ENCODE data around the gene LIN7B.

The LIN7B gene, protein sequence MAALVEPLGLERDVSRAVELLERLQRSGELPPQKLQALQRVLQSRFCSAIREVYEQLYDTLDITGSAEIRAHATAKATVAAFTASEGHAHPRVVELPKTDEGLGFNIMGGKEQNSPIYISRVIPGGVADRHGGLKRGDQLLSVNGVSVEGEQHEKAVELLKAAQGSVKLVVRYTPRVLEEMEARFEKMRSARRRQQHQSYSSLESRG

DNA sequence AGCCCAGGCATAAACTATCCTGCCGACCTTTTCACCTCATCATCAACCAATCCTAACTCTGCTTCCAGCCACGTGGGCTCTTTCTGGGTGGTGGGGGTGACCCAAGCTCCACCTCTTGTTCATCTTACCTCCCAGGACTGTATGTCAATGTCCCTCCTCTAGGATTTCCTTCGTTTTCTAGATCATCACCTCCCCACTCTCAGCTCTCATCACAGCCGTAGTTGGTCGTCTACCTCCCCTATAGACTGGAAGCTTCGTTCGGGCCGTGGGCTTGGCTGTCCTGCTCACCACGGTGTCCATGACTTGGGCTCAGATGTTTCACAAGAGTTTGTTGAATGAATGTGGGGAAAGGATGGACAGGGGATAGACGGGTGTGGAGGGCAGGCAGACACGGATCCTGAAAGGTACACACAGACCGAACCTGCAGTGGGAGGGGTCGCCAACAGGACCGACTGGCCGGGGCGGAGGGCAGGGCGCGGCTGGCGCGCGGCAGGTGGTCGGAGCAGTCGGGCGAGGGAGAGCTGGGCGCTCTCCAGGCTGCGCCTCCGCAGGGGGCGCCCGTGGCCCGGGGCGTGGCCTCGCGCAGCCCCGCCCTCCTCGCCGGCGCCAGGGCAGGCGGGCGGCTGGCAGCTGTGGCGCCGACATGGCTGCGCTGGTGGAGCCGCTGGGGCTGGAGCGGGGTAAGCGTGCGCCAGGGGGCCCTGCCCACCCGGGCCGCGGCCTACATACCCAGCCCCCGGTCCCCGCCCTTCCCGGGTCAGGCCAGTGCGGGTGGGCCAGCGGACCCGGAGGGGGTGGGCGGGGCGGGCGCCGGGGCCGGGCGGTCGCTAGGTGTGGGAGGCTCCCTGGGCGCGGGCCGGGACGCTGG is at the start of gene LIN7B:
Gene LIN7B, plus strand, starts transcription at position 609 of the 868 bp plus-strand sequence. Its CDS starts 35 bp downstream, at position 644.
- peak; percentile 83 for DNase-seq

DNA sequence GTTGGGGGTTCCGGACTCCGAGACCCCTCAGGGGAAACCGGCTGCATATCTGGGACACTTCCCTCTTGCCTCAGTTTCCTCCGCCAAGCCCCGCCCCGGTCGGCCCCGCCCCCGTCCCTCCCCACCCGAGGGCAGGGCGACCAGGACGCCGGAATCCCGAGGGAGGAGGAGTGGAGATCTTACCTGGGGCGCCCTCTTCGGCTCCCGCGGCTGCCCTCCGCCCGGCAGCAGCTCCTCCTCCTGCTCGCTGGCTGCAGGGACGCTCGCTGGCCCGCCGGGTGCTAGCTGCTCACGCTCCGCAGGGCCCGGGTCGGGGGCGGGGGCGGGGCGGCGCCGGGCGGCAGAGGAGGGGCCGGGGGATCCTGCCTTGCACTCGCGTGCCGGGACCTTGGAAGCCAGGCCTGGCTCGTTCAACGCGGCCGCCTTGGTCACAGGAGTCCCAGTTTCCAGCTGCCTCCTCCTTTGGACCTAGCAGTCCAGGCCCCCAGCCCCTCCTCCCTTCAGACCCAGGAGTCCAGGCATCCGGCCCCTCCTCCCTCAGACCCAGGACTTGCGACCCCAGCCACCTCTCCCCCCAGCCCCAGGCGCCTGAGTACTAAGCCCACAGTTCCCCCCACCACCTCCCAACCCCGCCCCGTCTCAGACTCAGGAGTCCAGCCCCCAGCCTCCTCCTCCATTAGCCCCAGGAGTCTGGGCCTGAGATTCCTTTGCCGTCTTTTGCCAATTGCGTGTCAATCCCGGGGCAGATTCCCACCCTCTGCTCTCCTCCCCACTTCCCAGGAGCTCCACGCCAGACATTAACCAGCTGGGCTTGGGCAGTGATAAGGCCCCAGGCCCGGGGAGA is 49.2 kb upstream of the LIN7B start, which contains the start of gene NTF4:
Gene NTF4, minus strand, starts transcription at position 51 of the 844 bp plus-strand sequence. CDS start 2,821 bp downstream, outside the sequence.
- no peak for DNase-seq

DNA sequence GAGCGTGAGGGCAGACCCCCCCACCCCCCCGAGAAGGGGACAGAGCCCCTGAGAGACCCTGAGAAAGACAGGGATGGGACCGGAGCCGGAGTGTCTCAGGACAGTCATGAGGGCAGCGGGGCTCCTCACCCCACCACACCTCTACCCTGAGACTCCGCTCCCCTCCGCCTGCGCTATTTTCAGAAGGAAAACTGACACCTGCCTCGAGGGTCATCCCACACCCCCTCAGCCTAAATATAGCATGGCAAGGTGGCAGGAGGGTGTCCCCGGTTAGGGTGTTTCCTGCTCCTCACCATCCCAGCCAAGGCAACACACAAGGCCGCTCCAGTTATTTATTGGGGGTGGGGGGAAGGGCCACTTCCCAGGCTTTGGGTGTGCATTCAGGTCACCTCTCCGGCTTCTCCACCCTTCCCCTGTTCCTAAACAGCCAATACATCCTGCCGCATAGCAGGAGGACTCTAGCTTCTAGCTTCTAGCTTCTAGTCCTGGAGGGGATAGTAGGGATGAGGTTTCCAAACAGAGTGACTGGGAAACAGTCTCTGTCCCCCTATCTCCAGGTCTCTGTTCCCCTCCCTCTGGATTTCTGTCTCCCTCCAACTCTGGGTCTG is 48.2 kb upstream of the LIN7B start:
- no peak for DNase-seq

DNA sequence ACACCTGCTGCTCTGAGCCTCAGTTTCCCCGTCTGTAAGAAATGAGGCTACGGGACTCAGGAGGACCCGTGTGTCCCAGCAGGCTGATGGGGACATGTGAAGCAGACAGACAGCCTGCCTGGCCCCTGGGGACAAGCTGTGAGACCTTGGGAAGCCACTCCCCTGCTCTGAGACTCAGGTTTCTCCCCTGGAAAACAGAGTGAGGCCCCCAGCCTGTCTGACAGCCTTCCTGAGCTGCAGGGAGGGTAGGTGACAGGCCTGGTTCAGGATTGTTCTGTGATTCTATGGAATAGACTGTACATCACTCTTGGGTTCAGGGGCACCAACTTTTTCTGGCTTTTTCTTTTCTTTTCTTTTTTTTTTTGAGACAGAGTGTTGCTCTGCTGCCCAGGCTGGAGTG is 46.6 kb upstream of the LIN7B start:
- no peak for DNase-seq

DNA sequence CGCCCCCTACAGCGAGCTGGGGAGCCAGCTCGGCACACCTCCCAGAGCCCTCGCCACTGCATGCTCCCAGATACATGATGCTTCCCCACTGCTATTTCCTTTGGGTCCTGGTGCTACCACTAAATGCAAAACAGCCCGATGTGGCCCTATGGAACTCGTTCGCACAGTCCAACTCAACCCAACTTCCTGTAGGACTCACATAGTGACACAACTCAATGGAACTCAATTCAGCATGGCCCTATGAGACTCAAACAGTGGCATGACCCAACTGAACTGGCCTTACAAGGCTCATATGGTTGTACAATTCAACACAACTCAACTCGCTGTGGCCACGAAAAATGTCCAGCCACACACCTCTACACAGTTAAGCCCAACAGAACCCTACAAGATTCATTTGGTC is 45.1 kb upstream of the LIN7B start:
- no peak for DNase-seq

DNA sequence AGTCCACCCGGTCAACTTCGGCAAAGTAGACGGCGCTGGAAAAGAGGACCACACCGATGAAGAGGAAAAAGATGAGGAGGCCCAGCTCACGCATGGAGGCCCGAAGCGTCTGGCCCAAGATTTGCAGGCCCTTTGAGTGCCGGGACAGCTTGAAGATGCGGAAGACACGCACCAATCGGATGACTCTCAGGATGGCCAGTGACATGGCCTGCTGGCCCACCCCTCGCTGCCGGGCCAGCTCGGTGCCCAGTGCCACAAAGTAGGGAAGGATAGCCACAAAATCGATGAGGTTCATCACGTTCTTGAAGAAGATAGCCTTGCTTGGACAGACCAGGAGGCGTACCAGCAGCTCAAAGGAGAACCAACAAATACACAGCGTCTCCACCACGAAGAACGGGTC is 43.8 kb upstream of the LIN7B start:
- DNase-seq: no peak

DNA sequence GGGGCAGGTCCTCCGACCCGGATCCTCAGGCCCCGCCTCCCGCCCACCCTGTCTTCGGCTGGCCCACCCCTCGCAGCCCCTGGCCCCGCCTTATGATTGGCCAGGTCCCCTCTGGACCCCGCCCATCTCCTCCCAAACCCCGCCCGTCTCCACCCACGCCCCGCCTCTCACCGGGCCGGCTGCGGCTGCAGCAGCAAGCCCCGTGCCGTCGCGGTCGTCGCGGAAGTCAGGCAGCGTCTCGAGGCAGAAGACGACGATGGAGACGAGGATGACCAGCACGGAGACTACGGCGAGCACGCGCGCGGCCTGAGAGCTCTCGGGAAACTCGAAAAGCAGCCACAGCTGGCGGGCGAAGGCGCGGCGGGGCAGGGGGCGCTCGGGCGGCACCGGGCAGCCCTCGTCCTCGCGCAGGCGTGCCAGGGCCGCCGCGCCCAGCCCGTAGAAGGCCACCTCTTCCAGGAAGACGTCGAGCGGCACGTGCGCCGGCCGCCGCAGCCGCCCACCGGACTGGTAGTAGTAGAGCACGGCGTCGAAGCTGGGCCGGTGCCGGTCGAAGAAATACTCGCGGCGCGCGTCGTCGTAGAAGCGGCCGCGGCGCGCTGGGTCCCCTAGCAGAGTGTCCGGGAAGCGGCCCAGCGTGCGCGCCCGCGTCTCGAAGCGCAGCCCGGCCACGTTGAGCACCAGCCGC is 42.2 kb upstream of the LIN7B start:
- DNase-seq: peak; percentile 22

DNA sequence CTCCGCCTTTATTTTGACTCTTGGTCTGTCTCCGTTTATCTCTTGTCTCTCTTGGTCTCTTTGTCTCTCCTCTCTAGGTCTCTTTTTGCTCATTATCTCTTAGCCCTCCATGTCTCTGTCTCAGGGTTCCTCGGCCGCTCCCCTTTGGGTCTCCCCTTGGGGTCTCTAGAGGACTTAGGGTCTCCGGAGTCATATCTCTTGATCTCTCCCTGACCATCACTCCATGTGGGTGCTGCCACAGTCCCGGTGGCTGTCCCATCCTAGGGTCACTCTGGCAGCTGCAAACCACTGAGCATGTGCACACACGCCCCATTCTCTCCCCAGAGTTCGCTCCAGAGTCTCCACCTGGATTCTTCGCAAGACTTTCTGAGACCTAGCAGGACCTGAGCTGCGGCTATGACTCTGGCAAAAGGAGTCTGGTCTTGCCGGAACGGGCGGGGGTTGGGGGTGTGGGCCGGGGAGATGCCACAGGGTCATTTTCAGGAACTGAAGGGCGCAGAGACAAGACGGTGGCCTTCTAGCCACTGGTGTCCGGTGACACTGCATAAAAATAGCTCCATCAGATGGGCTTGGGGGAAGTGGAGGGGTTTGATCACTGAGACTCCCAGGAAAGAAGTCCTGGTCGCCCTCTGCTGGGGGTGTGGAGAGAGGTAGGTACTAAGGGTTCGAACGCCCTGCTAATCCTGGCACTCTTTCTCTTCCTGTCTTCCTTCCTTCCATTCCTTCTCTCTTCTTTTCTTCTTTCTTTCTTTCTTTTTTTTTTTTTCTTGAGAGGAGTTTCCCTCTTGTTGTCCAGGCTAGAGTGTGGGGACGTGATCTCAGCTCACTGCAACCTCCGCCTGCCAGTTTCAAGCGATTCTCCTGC is 40.4 kb upstream of the LIN7B start:
- no peak for DNase-seq

DNA sequence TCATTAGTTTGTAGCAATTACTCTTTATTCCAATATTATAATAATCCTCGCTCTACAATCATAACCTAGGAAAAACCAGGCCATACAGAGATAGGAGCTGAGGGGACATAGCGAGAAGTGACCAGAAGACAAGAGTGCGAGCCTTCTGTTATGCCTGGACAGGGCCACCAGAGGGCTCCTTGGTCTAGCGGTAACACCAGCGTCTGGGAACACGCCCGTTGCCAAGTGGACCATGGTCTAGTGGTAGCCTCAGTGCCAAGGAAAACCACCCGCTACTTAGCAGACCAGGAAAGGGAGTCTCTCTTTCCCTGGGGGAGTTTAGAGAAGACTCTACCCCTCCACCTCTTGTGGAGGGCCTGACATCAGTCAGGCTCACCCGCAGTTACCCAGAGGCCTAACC is 39.3 kb upstream of the LIN7B start:
- peak; percentile 25 for DNase-seq

DNA sequence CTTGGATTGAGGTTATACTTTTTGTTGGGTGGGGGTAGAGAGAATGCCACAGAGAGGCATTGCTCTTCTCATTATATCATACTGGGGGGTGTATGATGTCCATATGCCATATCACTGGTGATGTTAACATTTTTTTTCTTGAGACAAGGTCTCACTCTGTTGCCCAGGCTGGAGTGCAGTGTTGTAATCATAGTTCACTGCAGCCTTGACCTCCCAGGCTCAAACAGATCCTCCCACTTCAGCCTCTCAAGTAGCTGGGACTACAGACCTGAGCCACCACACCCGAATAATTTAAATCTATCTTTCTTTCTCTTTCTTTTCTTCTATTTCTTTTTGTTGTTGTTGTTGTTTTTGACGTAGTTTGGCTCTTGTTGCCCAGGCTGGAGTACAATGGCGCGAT is 33.8 kb upstream of the LIN7B start:
- no peak for DNase-seq

DNA sequence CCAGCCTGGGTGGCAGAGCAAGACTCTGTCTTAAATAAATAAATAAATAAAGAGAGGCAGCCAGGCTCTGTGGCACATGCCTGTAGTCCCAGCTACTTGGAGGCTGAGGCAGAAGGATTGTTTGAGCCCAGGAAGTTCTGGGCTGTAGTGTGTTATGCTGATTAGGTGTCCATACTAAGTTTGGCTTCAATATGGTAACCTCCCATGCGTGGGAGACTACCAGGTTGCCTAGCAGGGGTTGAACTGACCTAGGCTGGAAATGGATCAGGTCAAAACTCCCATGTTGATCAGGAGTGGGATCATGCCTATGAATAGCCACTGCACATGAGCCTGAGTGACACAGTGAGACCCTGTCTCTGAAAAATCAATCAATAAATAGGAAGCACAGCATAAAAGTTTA is 32.9 kb upstream of the LIN7B start:
- DNase-seq: no peak

DNA sequence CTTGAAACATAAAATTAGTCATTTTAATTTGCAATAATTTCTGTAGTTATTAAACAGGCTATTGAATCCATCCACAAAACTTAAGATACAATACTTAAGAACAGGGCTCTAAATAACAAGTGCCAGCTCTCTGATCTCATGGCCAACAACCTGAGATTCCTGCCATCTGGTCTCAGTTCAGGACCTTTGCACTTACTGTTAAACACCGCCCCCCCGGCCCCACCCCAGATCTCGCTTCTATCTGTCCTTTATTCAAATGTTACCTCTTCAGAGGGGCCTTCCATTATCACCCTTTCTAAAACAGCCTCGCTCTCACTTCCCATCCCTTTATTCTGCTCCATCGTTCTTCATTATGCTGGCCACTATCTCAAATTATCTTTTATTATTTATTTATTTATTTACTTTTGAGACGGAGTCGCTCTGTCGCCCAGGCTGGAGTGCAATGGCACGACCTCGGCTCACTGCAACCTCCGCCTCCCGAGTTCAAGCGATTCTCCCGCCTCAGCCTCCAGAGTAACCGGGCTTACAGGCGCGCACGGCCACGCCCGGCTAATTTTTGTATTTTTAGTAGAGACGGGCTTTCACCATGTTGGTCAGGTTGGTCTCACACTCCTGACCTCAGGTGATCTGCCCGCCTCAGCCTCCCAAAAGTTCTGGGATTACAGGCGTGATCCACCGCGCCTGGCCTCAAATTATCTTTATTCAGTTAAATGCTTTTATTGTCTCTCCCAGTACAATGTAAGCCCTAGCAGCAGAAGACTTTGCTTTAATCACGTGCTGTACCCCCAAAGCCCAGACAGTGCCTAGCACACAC is 29.8 kb upstream of the LIN7B start:
- no peak for DNase-seq

DNA sequence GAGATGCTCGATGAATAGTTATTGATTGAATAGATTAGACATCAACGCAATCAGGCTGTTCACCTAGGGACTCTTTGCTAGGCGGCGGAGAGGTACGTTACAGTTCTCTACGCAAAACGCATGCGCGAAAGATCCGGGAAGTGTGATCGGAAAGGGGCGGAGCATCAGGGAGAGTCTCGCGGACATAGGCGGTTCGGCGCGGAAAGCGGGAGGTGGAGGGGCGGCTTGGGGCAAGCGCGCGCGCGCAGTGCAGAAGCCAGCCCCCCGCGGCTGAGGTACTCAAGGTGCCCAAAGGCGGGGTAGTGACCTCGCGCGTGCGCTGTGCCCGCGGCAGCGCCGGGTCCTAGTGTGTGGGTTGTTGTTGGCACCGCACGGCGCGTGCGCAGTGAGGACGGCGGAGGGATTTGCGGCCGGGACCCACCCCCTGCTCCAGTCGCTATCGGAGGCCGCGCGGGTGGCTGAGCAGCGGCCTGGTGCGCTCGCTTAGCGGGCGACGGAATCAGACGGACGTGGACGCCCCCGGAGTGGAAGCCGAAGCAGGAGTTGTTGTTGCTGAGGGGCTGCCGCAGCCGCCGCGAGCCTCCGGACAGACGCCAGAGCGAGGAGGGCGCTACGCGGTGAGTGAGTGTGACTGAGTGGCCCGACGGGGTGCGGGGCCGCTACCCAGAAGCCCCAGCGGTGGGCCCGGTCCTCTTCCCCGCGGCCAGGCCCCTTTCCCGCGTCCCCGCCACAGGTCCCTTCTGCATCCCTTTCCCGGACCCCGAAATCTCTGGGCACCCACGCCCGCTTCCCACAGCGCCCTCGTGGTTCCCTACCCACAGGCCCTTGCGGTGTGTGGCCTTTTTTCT is 28.9 kb upstream of the LIN7B start, which contains the start of gene SNRNP70:
Gene SNRNP70, plus strand, starts transcription at position 432 of the 848 bp plus-strand sequence. CDS start 964 bp downstream, outside the sequence.
- peak; percentile 99 for DNase-seq

DNA sequence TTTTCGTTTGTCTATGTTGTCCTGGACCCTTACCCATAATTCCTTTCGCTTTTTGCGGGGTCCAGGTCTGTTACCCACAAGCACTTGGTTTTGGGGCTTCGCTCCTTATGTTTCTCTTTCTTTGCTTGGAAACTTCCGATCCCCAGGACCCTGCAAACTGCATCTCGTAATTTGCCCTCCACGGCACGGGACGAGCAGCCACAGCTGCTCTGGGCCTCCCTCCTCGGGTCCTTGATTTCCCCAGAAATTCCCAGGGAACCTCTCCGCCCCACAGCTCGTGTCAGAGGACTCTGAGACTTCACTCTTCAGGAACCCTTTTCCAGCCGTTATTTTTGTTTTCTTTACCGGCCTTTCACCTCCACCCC is 28.3 kb upstream of the LIN7B start:
- no peak for DNase-seq

DNA sequence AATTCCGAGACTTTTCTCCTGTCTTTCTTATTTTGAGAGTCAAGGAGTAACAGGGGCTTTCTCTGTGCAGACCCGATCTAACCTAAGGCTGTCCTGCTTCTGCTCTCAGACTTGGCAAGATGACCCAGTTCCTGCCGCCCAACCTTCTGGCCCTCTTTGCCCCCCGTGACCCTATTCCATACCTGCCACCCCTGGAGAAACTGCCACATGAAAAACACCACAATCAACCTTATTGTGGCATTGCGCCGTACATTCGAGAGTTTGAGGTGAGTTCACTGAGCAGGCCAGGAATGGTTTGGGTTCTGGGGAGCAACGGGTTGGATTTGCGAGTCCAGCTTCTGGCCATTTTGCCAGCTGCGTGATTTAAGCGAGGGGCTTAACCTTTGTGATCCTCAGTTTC is 27.9 kb upstream of the LIN7B start:
- DNase-seq: no peak

DNA sequence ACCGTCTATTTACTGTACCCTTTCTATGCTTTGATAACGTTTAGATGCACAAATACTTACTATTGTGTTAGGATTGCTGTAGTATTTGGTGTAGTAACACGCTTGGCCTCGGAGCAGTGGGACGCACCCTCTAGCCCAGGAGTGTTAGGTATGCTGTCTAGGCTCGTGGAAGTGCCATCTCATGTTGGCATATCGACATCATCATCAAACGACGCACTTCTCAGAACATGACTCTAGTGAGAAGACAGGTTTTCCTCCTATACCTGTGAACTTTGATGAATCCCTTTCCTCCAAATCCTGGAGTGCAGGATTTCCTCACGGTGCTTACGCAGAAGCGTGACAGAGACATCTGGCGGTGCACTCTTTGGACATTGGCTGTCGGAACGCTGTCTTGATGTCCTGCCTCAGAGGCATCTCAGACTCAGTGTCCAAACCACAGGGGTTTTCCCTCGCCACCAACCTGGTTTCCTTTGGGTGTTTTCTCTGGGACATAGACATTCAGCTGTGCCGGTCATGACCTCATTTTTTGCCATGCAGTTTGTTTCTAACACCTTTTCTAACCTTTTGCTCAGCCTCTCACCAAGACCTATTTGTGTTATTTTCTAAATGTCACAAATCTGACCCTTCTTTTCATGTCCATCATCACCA is 22.7 kb upstream of the LIN7B start:
- no peak for DNase-seq

DNA sequence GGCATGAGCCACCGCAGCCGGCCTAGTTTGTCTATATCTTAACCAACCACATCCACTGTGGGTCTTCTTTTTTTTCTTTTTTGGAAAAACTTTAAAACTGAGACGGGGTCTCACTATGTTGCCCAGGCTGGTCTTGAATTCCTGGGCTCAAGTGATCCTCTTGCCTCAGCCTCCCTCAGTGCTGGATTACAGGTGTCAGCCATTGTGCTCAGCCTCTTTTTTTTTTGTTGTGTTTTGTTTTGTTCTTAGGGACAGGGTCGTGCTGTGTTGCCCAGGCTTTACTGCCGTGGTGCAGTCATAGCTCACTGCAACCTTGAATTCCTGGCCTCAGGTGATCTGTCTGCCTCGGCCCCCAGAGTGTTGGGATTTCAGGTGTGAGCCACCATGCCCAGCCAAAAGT is 21.5 kb upstream of the LIN7B start:
- DNase-seq: no peak

Measured in CD4-positive, alpha-beta T cell treated with Interleukin-21 for 1 hour (primary cell).